H1 (cell line): ENCODE measurements around the gene MBP. TPM values are rescaled to one million over a fixed set of nuclear protein-coding genes. Genes with fewer than 3 reads are reported as not detected.

Experiments
- CTBP2 ChIP-seq: IDR thresholded peaks from 2 replicates; pipeline ENCODE4 v1.7.0; 2011; ENCODE audit warnings: borderline replicate concordance, mild to moderate bottlenecking, moderate library complexity, mixed read lengths, low read length; ENCODE audit not compliant: insufficient read depth, insufficient read length
- JUND ChIP-seq: IDR thresholded peaks from 2 replicates; pipeline ENCODE4 v1.6.1; 2011; ENCODE audit warnings: mild to moderate bottlenecking, improper control_type of control experiment, low read length
- SP1 ChIP-seq: IDR thresholded peaks from 2 replicates; pipeline ENCODE4 v1.6.1; 2011; ENCODE audit warnings: low read depth, low read length
- TAF7 ChIP-seq: optimal IDR thresholded peaks from 2 replicates; pipeline ENCODE3; 2011; ENCODE audit warnings: low read depth, mild to moderate bottlenecking, inconsistent platforms, low read length, moderate library complexity, borderline replicate concordance
- polyA plus RNA-seq, 7 experiments: library from polyadenylated mRNA; depleted of rRNA in 3 of 7; stranded (reverse) in 5 of 7; unstranded in 2 of 7; fragments of >200 nt in 5 of 7; fragments of 200-250 nt in 2 of 7; gene quantifications; 1 replicate in 5 of 7; 2 replicates in 1 of 7; 4 replicates in 1 of 7; pipeline versions ENCODE4 v1.2.1 to v1.2.3, GENCODE V29; 2011 to 2013; ENCODE audit warnings: missing spikeins in 2 of 7, mixed read lengths in 2 of 7
- total RNA-seq: library from RNA; stranded (reverse); fragmentation: NEBNext Ultra II Directional; extraction: Animal tissue kit (Norgen Biotek cat#: 25700); gene quantifications from 2 replicates; pipeline ENCODE4 v1.2.1, GENCODE V29; 2021
- TF ChIP-seq, protein P1 (sequence below): IDR thresholded peaks from 2 replicates; pipeline ENCODE4 v1.6.1; 2011; ENCODE audit warnings: low read length, improper control_type of control experiment

MBP gene
- total and polyA plus RNA-seq, 2 of the 8 experiments (the other 6 are each of a cell fraction or from before 2014, with no cell fraction given) = 7.7 to 19.2 TPM

DNA sequence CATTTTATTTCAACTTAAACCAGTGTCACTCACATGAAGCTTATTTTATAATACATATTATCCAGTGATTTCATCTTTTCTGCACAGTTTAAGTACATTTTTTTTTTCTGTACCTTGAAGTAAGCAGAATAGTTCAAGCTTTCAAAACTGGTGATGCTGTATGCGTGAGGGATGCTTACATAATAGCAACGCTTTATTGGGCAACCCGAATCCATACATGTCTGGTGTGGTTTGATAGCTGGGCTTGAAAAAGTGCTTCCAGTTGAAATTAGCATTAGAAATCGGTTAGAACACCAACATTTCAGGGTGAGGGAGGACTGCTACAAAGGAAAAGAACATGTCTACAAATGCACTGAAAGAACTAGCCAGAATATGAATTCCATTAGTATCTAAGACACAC lies 117.4 kb downstream of the MBP start (continued):
- TF ChIP-seq, protein P1, sequence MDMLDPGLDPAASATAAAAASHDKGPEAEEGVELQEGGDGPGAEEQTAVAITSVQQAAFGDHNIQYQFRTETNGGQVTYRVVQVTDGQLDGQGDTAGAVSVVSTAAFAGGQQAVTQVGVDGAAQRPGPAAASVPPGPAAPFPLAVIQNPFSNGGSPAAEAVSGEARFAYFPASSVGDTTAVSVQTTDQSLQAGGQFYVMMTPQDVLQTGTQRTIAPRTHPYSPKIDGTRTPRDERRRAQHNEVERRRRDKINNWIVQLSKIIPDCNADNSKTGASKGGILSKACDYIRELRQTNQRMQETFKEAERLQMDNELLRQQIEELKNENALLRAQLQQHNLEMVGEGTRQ = no peak
- TF ChIP-seq JUND = no peak
- no peak for TF ChIP-seq SP1
- no peak for TF ChIP-seq TAF7
- no peak for TF ChIP-seq CTBP2
